SH-SY5Y (cell line): ENCODE data around the gene ADCY9.

Source experiments
- GATA2 ChIP-seq: IDR thresholded peaks from 2 replicates; pipeline ENCODE4 v1.6.1; 2011; ENCODE audit warnings: mild to moderate bottlenecking, low read depth, low read length
- GATA3 ChIP-seq: IDR thresholded peaks from 2 replicates; pipeline ENCODE4 v1.6.1; 2011; ENCODE audit warnings: low read depth, mild to moderate bottlenecking, low read length, moderate library complexity

DNA sequence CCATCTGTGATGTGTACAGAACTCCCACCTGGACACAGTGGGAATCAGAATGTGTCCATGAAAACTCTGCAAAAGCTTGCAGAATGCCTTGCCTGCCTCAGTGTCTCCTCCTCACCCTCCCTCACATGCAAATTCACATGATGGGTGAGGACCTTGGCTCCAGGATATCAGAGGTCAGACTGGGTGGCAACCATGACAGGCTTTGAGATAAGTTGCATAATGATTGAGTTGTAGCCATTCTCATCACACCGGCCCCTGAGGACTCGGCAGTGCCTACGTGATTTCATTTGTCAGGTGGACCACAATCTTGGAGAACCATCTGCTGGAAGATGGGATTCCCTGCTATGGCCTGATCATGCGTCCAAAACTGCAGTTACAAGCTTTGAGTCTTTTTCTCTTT, 3.9 kb upstream of the ADCY9 start:
- TF ChIP-seq GATA3: no peak
- no peak for TF ChIP-seq GATA2
